HepG2 (cell line): ENCODE measurements around the gene PLEKHG4B. TPM values are rescaled to one million over a fixed set of nuclear protein-coding genes. Genes with fewer than 3 reads are reported as not detected.

Experiments
- ATAC-seq: fragments of 200-7000 bp; cut with Tn5 transposase; 3 replicates; pipeline ENCODE4 v1.9.1; 2020; ENCODE audit warnings: mild to moderate bottlenecking, moderate library complexity
- BruUV-seq: library from RNA; stranded (reverse); fragments of 400-500 nt; replicated peaks from 2 replicates; lab custom pipeline; 2021; lab: Mats Ljungman, UMichigan
- CTCF ChIA-PET: fragments of 300-600 bp; formaldehyde crosslinking; extraction: SDS; loops from one replicate; lab custom pipeline; 2021; ENCODE audit warnings: low total read pairs, inconsistent platforms, low intra/inter-chr PET ratio; lab: Yijun Ruan, JAX
- POLR2A ChIA-PET: fragments of 350-600 bp; sonication (Branson Sonifier 250); formaldehyde crosslinking; loops from one replicate; lab custom pipeline; 2020; ENCODE audit warnings: antibody characterized with exemption, inconsistent platforms; lab: Yijun Ruan, JAX
- DNase-seq: peaks from one replicate; pipeline ENCODE4 v3.0.0-alpha.2; 2015; ENCODE audit warnings: low spot score
- FAIRE-seq: peaks from 3 replicates; lab custom pipeline; 2011; peaks lifted over from hg19 to GRCh38; lab: Jason Lieb, UNC
- H2AFZ ChIP-seq: one replicate; pipeline ENCODE4 v1.6.1; 2011; ENCODE audit warnings: low read length, inconsistent platforms
- H3K27ac ChIP-seq: fragments of 300-600 bp; 3 replicates; pipeline ENCODE4 v1.8.0; 2011; ENCODE audit warnings: mixed run types, mild to moderate bottlenecking, mixed read lengths, low read length, inconsistent platforms; ENCODE audit not compliant: insufficient read depth; ENCODE audit errors: extremely low read length
- H3K27me3 ChIP-seq, 2 experiments: fragments of 200-600 bp in 1 of 2; 2 replicates in 1 of 2; 3 replicates in 1 of 2; pipeline versions ENCODE4 v1.6.0 to v1.8.0; 2011; ENCODE audit warnings: low read length in 2 of 2, mild to moderate bottlenecking in 2 of 2, moderate library complexity in 2 of 2, inconsistent platforms in 1 of 2; ENCODE audit not compliant: insufficient read depth in 2 of 2, control insufficient read depth in 1 of 2
- H3K36me3 ChIP-seq, 2 experiments: fragments of 200-600 bp in 1 of 2; replicated peaks in 1 of 2; 2 replicates in 1 of 2; 3 replicates in 1 of 2; pipeline versions ENCODE4 v1.5.1 to v1.8.0; 2011; ENCODE audit warnings: low read length in 2 of 2, inconsistent platforms in 1 of 2; ENCODE audit not compliant: insufficient read depth in 2 of 2, control insufficient read depth in 1 of 2
- H3K4me1 ChIP-seq: 2 replicates; pipeline ENCODE4 v1.5.1; 2012; ENCODE audit warnings: low read length, inconsistent platforms; ENCODE audit not compliant: insufficient read depth
- H3K4me2 ChIP-seq: 2 replicates; pipeline ENCODE4 v1.6.0; 2011; ENCODE audit warnings: low read depth, low read length, inconsistent platforms
- H3K4me3 ChIP-seq, 3 experiments: fragments of 200-600 bp in 1 of 3; sonication (generic), shearing (Covaris generic) in 1 of 3; replicated peaks in 1 of 3; 2 replicates each; pipeline ENCODE4 v1.5.1; 2011 to 2016; ENCODE audit warnings: low read length in 3 of 3, inconsistent platforms in 2 of 3, low read depth in 2 of 3, mild to moderate bottlenecking in 2 of 3, control low read depth in 1 of 3, mixed read lengths in 1 of 3; ENCODE audit not compliant: insufficient read depth in 1 of 3
- H3K79me2 ChIP-seq: one replicate; pipeline ENCODE4 v1.6.1; 2011; ENCODE audit warnings: low read length, inconsistent platforms; ENCODE audit not compliant: insufficient read depth
- H3K9ac ChIP-seq: 2 replicates; pipeline ENCODE4 v1.6.0; 2011; ENCODE audit warnings: mild to moderate bottlenecking, low read depth, low read length, inconsistent platforms; ENCODE audit not compliant: insufficient read depth
- H3K9me3 ChIP-seq: 2 replicates; pipeline ENCODE4 v1.5.1; 2012; ENCODE audit warnings: mild to moderate bottlenecking, low read length
- H4K20me1 ChIP-seq: 2 replicates; pipeline ENCODE4 v1.6.0; 2011; ENCODE audit warnings: inconsistent platforms, mild to moderate bottlenecking, low read length, moderate library complexity; ENCODE audit not compliant: insufficient read depth
- AHR ChIP-seq: IDR thresholded peaks from 2 replicates; pipeline ENCODE4 v1.6.1; 2018; ENCODE audit warnings: missing genetic modification reagents, missing compliant biosample characterization
- HNRNPL ChIP-seq: fragments of 200-400 bp; formaldehyde crosslinking; IDR thresholded peaks from 2 replicates; pipeline ENCODE4 v1.6.1; 2017; ENCODE audit warnings: mild to moderate bottlenecking, low read depth, low read length
- IRX3 ChIP-seq: sonication (generic); formaldehyde crosslinking; IDR thresholded peaks from 2 replicates; pipeline ENCODE4 v1.8.1; 2023; ENCODE audit warnings: mild to moderate bottlenecking, low read depth, missing genetic modification reagents, borderline replicate concordance
- REL ChIP-seq: sonication (generic); formaldehyde crosslinking; conservative IDR thresholded peaks from 2 replicates; pipeline ENCODE4 v1.8.0; 2022; ENCODE audit warnings: mild to moderate bottlenecking, missing genetic modification reagents, moderate library complexity
- ZFP62 ChIP-seq: sonication (generic); formaldehyde crosslinking; IDR thresholded peaks from 2 replicates; pipeline ENCODE4 v1.4.0; 2020; ENCODE audit warnings: missing genetic modification reagents
- ZKSCAN8 ChIP-seq: IDR thresholded peaks from 2 replicates; pipeline ENCODE4 v1.6.1; 2016; ENCODE audit warnings: borderline replicate concordance, missing genetic modification reagents, missing compliant biosample characterization
- ZNF180 ChIP-seq: sonication (generic); formaldehyde crosslinking; IDR thresholded peaks from 2 replicates; pipeline ENCODE4 v1.4.0; 2020; ENCODE audit warnings: low read depth, missing genetic modification reagents, borderline replicate concordance
- ZNF614 ChIP-seq: IDR thresholded peaks from 2 replicates; pipeline ENCODE4 v1.6.1; 2018; ENCODE audit warnings: missing biosample characterization, missing genetic modification reagents, inconsistent platforms, borderline replicate concordance
- ZNF615 ChIP-seq: sonication (generic); formaldehyde crosslinking; IDR thresholded peaks from 2 replicates; pipeline ENCODE4 v1.5.0; 2020; ENCODE audit warnings: mild to moderate bottlenecking, missing genetic modification reagents, borderline replicate concordance
- WGBS: methylation state at CpG from one replicate; pipeline ENCODE4 v1.1.6; 2017; ENCODE audit warnings: low lambda C conversion rate; 5-methylcytosine and 5-hydroxymethylcytosine counted together
- in situ Hi-C: cut with HindIII; loops from 2 replicates; pipeline ENCODE4 v1.10.0; 2017; ENCODE audit warnings: low pct_unique_long_range_greater_than_20kb; ENCODE audit not compliant: extremely low pct_ligation_motif_present
- intact Hi-C: fragments of 100-400 bp; cut with micrococcal nuclease; formaldehyde crosslinking; loops from one replicate; pipeline ENCODE4 v1.10.0; 2022; ENCODE audit not compliant: unreplicated experiment
- polyA plus RNA-seq, 8 experiments: library from polyadenylated mRNA; depleted of rRNA in 3 of 8; stranded (reverse) in 7 of 8; unstranded in 1 of 8; fragments of >200 nt; fragmentation: Illumina TruSeq in 4 of 8; extraction: Trizol in 4 of 8; gene quantifications; 2 replicates each; pipeline versions ENCODE4 v1.2.1 to v1.2.3, GENCODE V29; 2011 to 2016; ENCODE audit warnings: low read depth in 4 of 8, missing spikeins in 1 of 8, mixed read lengths in 1 of 8; ENCODE audit not compliant: insufficient read depth in 1 of 8
- total RNA-seq, 5 experiments: library from RNA; depleted of rRNA; stranded (reverse); fragments of >200 nt; fragmentation: Illumina TruSeq; extraction: Trizol; gene quantifications; 2 replicates each; pipeline ENCODE4 v1.2.3, GENCODE V29; 2016; ENCODE audit warnings: low read depth in 1 of 5
- TF ChIP-seq, protein P1 (sequence below): sonication (generic); formaldehyde crosslinking; IDR thresholded peaks from 2 replicates; pipeline ENCODE4 v1.4.0; 2020; ENCODE audit warnings: missing genetic modification reagents, borderline replicate concordance
- TF ChIP-seq, protein P2 (sequence below): sonication (generic); formaldehyde crosslinking; IDR thresholded peaks from 2 replicates; pipeline ENCODE4 v1.5.1; 2020; ENCODE audit warnings: mild to moderate bottlenecking, missing genetic modification reagents, moderate library complexity
- TF ChIP-seq, protein P3 (sequence below): conservative IDR thresholded peaks from 2 replicates; pipeline ENCODE4 v1.6.1; 2018; ENCODE audit warnings: missing genetic modification reagents

Gene PLEKHG4B
- total and polyA plus RNA-seq, 2 of the 13 experiments (the other 11 are each of a cell fraction or from before 2014, with no cell fraction given): 0.09 TPM; not detected in 1

DNA sequence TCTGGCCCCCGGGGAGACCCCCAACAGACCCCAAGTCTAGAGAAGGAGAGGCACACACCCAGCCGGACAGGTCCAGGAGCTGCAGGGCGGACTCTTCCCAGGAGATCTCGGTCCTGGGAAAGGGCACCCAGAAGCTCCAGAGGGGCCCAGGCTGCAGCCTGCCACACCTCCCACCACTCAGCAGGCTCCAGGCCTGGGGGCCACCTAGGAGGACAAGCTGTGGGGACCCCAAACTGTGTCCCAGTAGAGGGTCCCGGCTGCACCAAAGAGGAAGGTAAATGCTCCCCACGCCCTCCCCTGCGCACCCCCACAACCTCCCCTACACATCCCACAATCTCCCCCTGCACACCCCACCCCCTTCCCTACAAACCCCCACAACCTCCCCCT is 48.5 kb downstream of the PLEKHG4B start (continued):
- no peak for TF ChIP-seq ZKSCAN8 (CRISPR knock-in tag)
- no peak for TF ChIP-seq ZNF615
- TF ChIP-seq REL (CRISPR knock-in tag): no peak
- TF ChIP-seq, protein P1, sequence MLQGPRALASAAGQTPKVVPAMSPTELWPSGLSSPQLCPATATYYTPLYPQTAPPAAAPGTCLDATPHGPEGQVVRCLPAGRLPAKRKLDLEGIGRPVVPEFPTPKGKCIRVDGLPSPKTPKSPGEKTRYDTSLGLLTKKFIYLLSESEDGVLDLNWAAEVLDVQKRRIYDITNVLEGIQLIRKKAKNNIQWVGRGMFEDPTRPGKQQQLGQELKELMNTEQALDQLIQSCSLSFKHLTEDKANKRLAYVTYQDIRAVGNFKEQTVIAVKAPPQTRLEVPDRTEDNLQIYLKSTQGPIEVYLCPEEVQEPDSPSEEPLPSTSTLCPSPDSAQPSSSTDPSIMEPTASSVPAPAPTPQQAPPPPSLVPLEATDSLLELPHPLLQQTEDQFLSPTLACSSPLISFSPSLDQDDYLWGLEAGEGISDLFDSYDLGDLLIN: no peak

DNA sequence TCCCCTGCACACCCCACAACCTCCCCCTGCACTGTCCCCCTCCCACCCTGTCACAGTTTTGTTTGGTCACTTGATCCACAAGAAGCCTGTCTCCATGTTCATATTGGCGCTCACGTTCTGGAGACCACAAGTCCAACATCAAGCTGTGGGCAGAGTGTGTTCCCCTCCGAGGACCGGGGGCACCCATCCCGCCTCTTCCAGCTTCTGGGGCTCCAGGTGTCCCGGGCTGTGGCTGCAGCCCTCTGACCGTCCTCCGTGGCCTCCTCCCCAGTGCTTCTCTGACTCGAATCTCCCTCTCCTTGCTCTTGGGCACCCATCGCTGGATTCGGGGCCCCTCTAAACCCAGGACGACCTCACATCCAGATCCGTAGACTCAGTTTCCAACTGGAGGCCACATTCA is 49.2 kb downstream of the PLEKHG4B start:
- no TSS peak for BruUV-seq
- no peak for TF ChIP-seq AHR (CRISPR knock-in tag)
- TF ChIP-seq IRX3: no peak
- no peak for TF ChIP-seq ZNF614 (CRISPR knock-in tag)
- no peak for TF ChIP-seq HNRNPL
- TF ChIP-seq ZFP62 (CRISPR knock-in tag): no peak
- TF ChIP-seq, protein P2, sequence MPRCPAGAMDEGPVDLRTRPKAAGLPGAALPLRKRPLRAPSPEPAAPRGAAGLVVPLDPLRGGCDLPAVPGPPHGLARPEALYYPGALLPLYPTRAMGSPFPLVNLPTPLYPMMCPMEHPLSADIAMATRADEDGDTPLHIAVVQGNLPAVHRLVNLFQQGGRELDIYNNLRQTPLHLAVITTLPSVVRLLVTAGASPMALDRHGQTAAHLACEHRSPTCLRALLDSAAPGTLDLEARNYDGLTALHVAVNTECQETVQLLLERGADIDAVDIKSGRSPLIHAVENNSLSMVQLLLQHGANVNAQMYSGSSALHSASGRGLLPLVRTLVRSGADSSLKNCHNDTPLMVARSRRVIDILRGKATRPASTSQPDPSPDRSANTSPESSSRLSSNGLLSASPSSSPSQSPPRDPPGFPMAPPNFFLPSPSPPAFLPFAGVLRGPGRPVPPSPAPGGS (CRISPR knock-in tag): no peak
- TF ChIP-seq, protein P3, sequence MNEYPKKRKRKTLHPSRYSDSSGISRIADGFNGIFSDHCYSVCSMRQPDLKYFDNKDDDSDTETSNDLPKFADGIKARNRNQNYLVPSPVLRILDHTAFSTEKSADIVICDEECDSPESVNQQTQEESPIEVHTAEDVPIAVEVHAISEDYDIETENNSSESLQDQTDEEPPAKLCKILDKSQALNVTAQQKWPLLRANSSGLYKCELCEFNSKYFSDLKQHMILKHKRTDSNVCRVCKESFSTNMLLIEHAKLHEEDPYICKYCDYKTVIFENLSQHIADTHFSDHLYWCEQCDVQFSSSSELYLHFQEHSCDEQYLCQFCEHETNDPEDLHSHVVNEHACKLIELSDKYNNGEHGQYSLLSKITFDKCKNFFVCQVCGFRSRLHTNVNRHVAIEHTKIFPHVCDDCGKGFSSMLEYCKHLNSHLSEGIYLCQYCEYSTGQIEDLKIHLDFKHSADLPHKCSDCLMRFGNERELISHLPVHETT: no peak
- TF ChIP-seq ZNF180 (CRISPR knock-in tag): no peak

More for the DNA sequence above, 49.2 kb downstream of the PLEKHG4B start:
- H2AFZ ChIP-seq: no peak overlapping the region
- H3K4me3 ChIP-seq: no peak overlapping the region
- DNase-seq: no peak
- H3K9me3 ChIP-seq: no peaks in the 10 kb centered on the region
- no peak overlapping the region for H3K4me2 ChIP-seq
- in situ Hi-C loops (no loop called here), intact Hi-C loops (no loop called here)
- ATAC-seq: no peak
- WGBS: 14% methylated on average over 9 of the region's 13 CpGs
- no peak overlapping the region for H3K9ac ChIP-seq
- ChIA-PET POLR2A (no interaction called here), CTCF (no interaction called here)
- H3K79me2 ChIP-seq: no peaks in the 10 kb centered on the region
- no peaks in the 10 kb centered on the region for H4K20me1 ChIP-seq
- no peak overlapping the region for H3K27ac ChIP-seq
- no peaks in the 10 kb centered on the region for H3K4me1 ChIP-seq
- no peak for FAIRE-seq
- peaks cover 3 to 48% of the 10 kb centered on the region in 2 experiments; a peak in 4 of 5 replicates for H3K27me3 ChIP-seq
- H3K36me3 ChIP-seq: no peaks in the 10 kb centered on the region
